SK-N-SH (cell line): Measurements from ENCODE around the gene CAMK2N2. TPM values are rescaled to one million over a fixed set of nuclear protein-coding genes. Genes with fewer than 3 reads are reported as not detected.

ENCODE experiments used
- CHD2 ChIP-seq: fragments of 150-350 bp; IDR thresholded peaks from 2 replicates; pipeline ENCODE4 v1.6.1; 2018; ENCODE audit warnings: low read length; ENCODE audit not compliant: partially characterized antibody
- EP300 ChIP-seq, 2 experiments: IDR thresholded peaks; 2 replicates each; pipeline versions ENCODE4 v1.4.0 to v1.6.1; 2012; ENCODE audit warnings: borderline replicate concordance in 1 of 2, low read depth in 1 of 2, low read length in 1 of 2
- FOXJ3 ChIP-seq: sonication (generic); formaldehyde crosslinking; IDR thresholded peaks from 2 replicates; pipeline ENCODE4 v1.5.1; 2020; ENCODE audit warnings: mild to moderate bottlenecking, missing genetic modification reagents
- FOXM1 ChIP-seq: IDR thresholded peaks from 2 replicates; pipeline ENCODE4 v1.4.0; 2012; ENCODE audit warnings: low read depth, mild to moderate bottlenecking
- GABPA ChIP-seq: IDR thresholded peaks from 2 replicates; pipeline ENCODE4 v1.4.0; 2012; ENCODE audit warnings: low read depth, mild to moderate bottlenecking
- JUND ChIP-seq: IDR thresholded peaks from 2 replicates; pipeline ENCODE4 v1.4.0; 2012
- MEF2A ChIP-seq: IDR thresholded peaks from 2 replicates; pipeline ENCODE4 v1.4.0; 2012; ENCODE audit warnings: low read depth, borderline replicate concordance
- NRF1 ChIP-seq: IDR thresholded peaks from 2 replicates; pipeline ENCODE4 v1.6.1; 2012; ENCODE audit warnings: low read depth, mild to moderate bottlenecking, low read length
- POLR2AphosphoS5 ChIP-seq: IDR thresholded peaks from 2 replicates; pipeline ENCODE4 v1.6.1; 2012; ENCODE audit warnings: low read depth, low read length
- RFX5 ChIP-seq: IDR thresholded peaks from 2 replicates; pipeline ENCODE4 v1.6.1; 2012; ENCODE audit warnings: mild to moderate bottlenecking, improper control_type of control experiment, low read length
- RXRA ChIP-seq: IDR thresholded peaks from 2 replicates; pipeline ENCODE4 v1.4.0; 2012; ENCODE audit warnings: low read depth, mild to moderate bottlenecking, borderline replicate concordance
- SMC3 ChIP-seq: IDR thresholded peaks from 2 replicates; pipeline ENCODE4 v1.6.1; 2012; ENCODE audit warnings: low read depth, low read length, improper control_type of control experiment
- TCF12 ChIP-seq: IDR thresholded peaks from 2 replicates; pipeline ENCODE4 v1.4.0; 2012
- YY1 ChIP-seq: IDR thresholded peaks from 2 replicates; pipeline ENCODE4 v1.4.0; 2012; ENCODE audit warnings: low read depth, mild to moderate bottlenecking
- polyA plus RNA-seq, 3 experiments: library from polyadenylated mRNA; depleted of rRNA; stranded (reverse); fragments of >200 nt; gene quantifications; 2 replicates each; pipeline ENCODE4 v1.2.3, GENCODE V29; 2012
- small RNA-seq, 7 experiments: library from RNA; depleted of rRNA; stranded (forward); fragments of <200 nt; gene quantifications; one replicate each; pipeline ENCODE3, GENCODE V24; 2012
- TF ChIP-seq, protein P1 (sequence below): fragments of 150-350 bp; IDR thresholded peaks from 2 replicates; pipeline ENCODE4 v1.6.1; 2017; ENCODE audit warnings: antibody characterized with exemption, low read length, low read depth, borderline replicate concordance
- TF ChIP-seq, protein P2 (sequence below): IDR thresholded peaks from 2 replicates; pipeline ENCODE4; 2012
- TF ChIP-seq, protein P3 (sequence below): IDR thresholded peaks from 2 replicates; pipeline ENCODE4 v1.4.0; 2012; ENCODE audit warnings: low read depth
- TF ChIP-seq, protein P4 (sequence below): fragments of 150-350 bp; IDR thresholded peaks from 2 replicates; pipeline ENCODE4 v1.6.1; 2016; ENCODE audit warnings: mild to moderate bottlenecking, low read depth, low read length

The CAMK2N2 gene
- polyA plus RNA-seq, 1 of the 3 experiments (the other 2 are of a cell fraction) = 2.2 TPM

DNA sequence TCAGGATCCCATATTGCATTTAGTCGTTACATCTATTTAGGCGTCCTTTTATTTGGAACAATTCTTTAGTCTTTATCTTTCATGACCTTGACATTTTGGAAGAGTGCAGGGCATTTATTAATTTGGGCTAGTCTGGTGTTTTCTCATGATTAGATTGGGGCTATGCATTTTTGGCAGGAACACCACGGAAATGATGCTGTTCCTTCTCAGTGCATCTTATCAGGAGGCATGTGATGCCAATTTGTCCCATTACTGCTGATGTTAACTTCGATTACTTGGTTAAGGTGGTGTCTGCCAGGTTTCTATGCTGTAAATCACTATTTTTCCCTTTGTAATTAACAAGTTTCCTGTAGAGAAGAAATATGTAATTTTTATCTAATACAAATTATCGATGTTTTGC, 50.1 kb downstream of the CAMK2N2 start (continued):
- TF ChIP-seq YY1 (no peak), RFX5 (no peak; the same call in 1 of the 2 replicates), JUND (peak; percentile 20; the same call in 1 of the 2 replicates), TCF12 (peak; percentile 72), POLR2AphosphoS5 (peak; percentile 54; the same call in 1 of the 2 replicates), SMC3 (no peak), RXRA (no peak), GABPA (no peak), FOXJ3 (CRISPR knock-in tag) (peak; percentile 93; the same call in 1 of the 2 replicates), CHD2 (peak; percentile 87), EP300 (IDR thresholded peaks at IDR 0.05; ENCODE audit: borderline replicate concordance in 1 of 2, low read depth in 1 of 2, low read length in 1 of 2) (peak in 1 of 2 experiments; percentile 99; a peak in 2 of 4 replicates), FOXM1 (no peak), NRF1 (no peak), MEF2A (no peak)
- TF ChIP-seq, protein P1, sequence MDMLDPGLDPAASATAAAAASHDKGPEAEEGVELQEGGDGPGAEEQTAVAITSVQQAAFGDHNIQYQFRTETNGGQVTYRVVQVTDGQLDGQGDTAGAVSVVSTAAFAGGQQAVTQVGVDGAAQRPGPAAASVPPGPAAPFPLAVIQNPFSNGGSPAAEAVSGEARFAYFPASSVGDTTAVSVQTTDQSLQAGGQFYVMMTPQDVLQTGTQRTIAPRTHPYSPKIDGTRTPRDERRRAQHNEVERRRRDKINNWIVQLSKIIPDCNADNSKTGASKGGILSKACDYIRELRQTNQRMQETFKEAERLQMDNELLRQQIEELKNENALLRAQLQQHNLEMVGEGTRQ = no peak
- TF ChIP-seq, protein P2, sequence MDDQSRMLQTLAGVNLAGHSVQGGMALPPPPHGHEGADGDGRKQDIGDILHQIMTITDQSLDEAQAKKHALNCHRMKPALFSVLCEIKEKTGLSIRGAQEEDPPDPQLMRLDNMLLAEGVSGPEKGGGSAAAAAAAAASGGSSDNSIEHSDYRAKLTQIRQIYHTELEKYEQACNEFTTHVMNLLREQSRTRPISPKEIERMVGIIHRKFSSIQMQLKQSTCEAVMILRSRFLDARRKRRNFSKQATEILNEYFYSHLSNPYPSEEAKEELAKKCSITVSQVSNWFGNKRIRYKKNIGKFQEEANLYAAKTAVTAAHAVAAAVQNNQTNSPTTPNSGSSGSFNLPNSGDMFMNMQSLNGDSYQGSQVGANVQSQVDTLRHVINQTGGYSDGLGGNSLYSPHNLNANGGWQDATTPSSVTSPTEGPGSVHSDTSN = no peak
- TF ChIP-seq, protein P3, sequence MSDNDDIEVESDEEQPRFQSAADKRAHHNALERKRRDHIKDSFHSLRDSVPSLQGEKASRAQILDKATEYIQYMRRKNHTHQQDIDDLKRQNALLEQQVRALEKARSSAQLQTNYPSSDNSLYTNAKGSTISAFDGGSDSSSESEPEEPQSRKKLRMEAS = no peak
- TF ChIP-seq, protein P4, sequence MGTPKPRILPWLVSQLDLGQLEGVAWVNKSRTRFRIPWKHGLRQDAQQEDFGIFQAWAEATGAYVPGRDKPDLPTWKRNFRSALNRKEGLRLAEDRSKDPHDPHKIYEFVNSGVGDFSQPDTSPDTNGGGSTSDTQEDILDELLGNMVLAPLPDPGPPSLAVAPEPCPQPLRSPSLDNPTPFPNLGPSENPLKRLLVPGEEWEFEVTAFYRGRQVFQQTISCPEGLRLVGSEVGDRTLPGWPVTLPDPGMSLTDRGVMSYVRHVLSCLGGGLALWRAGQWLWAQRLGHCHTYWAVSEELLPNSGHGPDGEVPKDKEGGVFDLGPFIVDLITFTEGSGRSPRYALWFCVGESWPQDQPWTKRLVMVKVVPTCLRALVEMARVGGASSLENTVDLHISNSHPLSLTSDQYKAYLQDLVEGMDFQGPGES = no peak
- TF ChIP-seq, all 33 proteins: peak for 12

Small RNA genes within 50 kb of the gene (small RNA-seq; reads per million reads assigned to genes)
- gene MIR1224 = 0 to 4.7 (median 0) reads per million in 7 experiments

Other genes with a start within 250 kb of the CAMK2N2 start
- 25.9 and 40.6 TPM in 2 replicates for gene ABCC5, start 243.7 kb downstream of the CAMK2N2 start, polyA plus RNA-seq (2012; rRNA removed)
- gene HTR3D, start 229.8 kb downstream of the CAMK2N2 start, polyA plus RNA-seq (2012; rRNA removed) = not detected in 2 replicates
- not detected in 2 replicates for gene HTR3C, start 208.5 kb downstream of the CAMK2N2 start, polyA plus RNA-seq (2012; rRNA removed)
- gene HTR3E, start 164.5 kb downstream of the CAMK2N2 start, polyA plus RNA-seq (2012; rRNA removed) = not detected in 2 replicates
- 46.8 and 61.5 TPM in 2 replicates for gene EIF2B5, start 126.2 kb downstream of the CAMK2N2 start, polyA plus RNA-seq (2012; rRNA removed)
- gene DVL3, start 106.2 kb downstream of the CAMK2N2 start, polyA plus RNA-seq (2012; rRNA removed) = 29.6 and 30.1 TPM in 2 replicates
- gene AP2M1, start 86.7 kb downstream of the CAMK2N2 start, polyA plus RNA-seq (2012; rRNA removed) = 645 and 759 TPM in 2 replicates
- gene ABCF3, start 75.4 kb downstream of the CAMK2N2 start, polyA plus RNA-seq (2012; rRNA removed) = 55.6 and 59.2 TPM in 2 replicates
- 0.08 and 0.19 TPM in 2 replicates for gene VWA5B2, start 32.0 kb downstream of the CAMK2N2 start, polyA plus RNA-seq (2012; rRNA removed)
- 66.0 and 71.4 TPM in 2 replicates for gene ALG3, start 12.6 kb downstream of the CAMK2N2 start, polyA plus RNA-seq (2012; rRNA removed)
- gene EEF1AKMT4, start 11.9 kb downstream of the CAMK2N2 start, polyA plus RNA-seq (2012; rRNA removed) = 7.2 and 9.3 TPM in 2 replicates
- 0.03 and 0.16 TPM in 2 replicates for gene ECE2, start 14.5 kb upstream of the CAMK2N2 start, polyA plus RNA-seq (2012; rRNA removed)
- 328 and 382 TPM in 2 replicates for gene PSMD2, start 37.7 kb upstream of the CAMK2N2 start, polyA plus RNA-seq (2012; rRNA removed)
- 207 and 262 TPM in 2 replicates for gene EIF4G1, start 53.1 kb upstream of the CAMK2N2 start, polyA plus RNA-seq (2012; rRNA removed)
- 31.6 and 34.2 TPM in 2 replicates for gene FAM131A, start 76.0 kb upstream of the CAMK2N2 start, polyA plus RNA-seq (2012; rRNA removed)
- gene CLCN2, start 100.1 kb upstream of the CAMK2N2 start, polyA plus RNA-seq (2012; rRNA removed) = 8.6 and 9.1 TPM in 2 replicates
- 206 and 258 TPM in 2 replicates for gene POLR2H, start 100.2 kb upstream of the CAMK2N2 start, polyA plus RNA-seq (2012; rRNA removed)
- 0.07 and 0.21 TPM in 2 replicates for gene THPO, start 116.7 kb upstream of the CAMK2N2 start, polyA plus RNA-seq (2012; rRNA removed)
- gene CHRD, start 118.5 kb upstream of the CAMK2N2 start, polyA plus RNA-seq (2012; rRNA removed) = 0.57 and 0.95 TPM in 2 replicates